Measurements from ENCODE around the gene VCAN. TPM values are rescaled to one million over a fixed set of nuclear protein-coding genes. Genes with fewer than 3 reads are reported as not detected.

The VCAN gene
- total RNA-seq, 2 experiments from 2014 or later = under 0.01 TPM; not detected in 1

- POLR2A ChIA-PET = interaction anchor here (1.1 to 1.2 kb wide), 2 partner anchors 11 to 13 kb away, joined by 3 read pairs; no protein-coding TSS in a partner anchor
- no peak overlapping the region for H3K27ac ChIP-seq (ENCODE audit: low read depth, low read length, poor library complexity, severe bottlenecking)
- H4K20me1 ChIP-seq (ENCODE audit: insufficient read depth, low read length) = no peaks in the 10 kb centered on the region
- no peak for DNase-seq (ENCODE audit: low spot score)
- no peak overlapping the region for H2AFZ ChIP-seq (ENCODE audit: low read length)
- no peaks in the 10 kb centered on the region for H3K79me2 ChIP-seq (ENCODE audit: insufficient read depth, low read depth, low read length)
- CTCF ChIA-PET (ENCODE audit: unreplicated experiment) = no interaction called here
- no peaks in the 10 kb centered on the region for H3K4me1 ChIP-seq (ENCODE audit: insufficient read depth, low read length, poor library complexity, severe bottlenecking)
- intact Hi-C loops (cut with micrococcal nuclease; ENCODE audit: unreplicated experiment) = no loop called here
- no peak for TF ChIP-seq CTCF (conservative IDR thresholded peaks at IDR 0.05; ENCODE audit: low read length)
- no peak overlapping the region for H3K4me2 ChIP-seq (ENCODE audit: low read length)
- no TSS peak for BruUV-seq (replicated peaks)
- H3K4me3 ChIP-seq (ENCODE audit: low read depth, low read length, poor library complexity, severe bottlenecking) = no peak overlapping the region
- H3K9me3 ChIP-seq (ENCODE audit: low read length) = no peaks in the 10 kb centered on the region
- H3K9me2 ChIP-seq (ENCODE audit: insufficient read depth, low read length) = no peaks in the 10 kb centered on the region
- no peaks in the 10 kb centered on the region for H3K36me3 ChIP-seq (ENCODE audit: insufficient read depth, low read length)
Observed at GRCh38 chr5:83488821-83489220, 17.3 kb downstream of the VCAN start.

GRCh38 chr5:83490203-83490602 lies 18.7 kb downstream of the VCAN start:
- H3K27ac ChIP-seq (ENCODE audit: low read depth, low read length, poor library complexity, severe bottlenecking) = no peak overlapping the region
- BruUV-seq (replicated peaks) = no TSS peak
- POLR2A ChIA-PET = no interaction called here
- CTCF ChIA-PET (ENCODE audit: unreplicated experiment) = no interaction called here
- no peak overlapping the region for H3K4me3 ChIP-seq (ENCODE audit: low read depth, low read length, poor library complexity, severe bottlenecking)
- H3K4me2 ChIP-seq (ENCODE audit: low read length) = no peak overlapping the region
- DNase-seq (ENCODE audit: low spot score) = no peak
- intact Hi-C loops (cut with micrococcal nuclease; ENCODE audit: unreplicated experiment) = no loop called here
- no peaks in the 10 kb centered on the region for H3K79me2 ChIP-seq (ENCODE audit: insufficient read depth, low read depth, low read length)
- H3K36me3 ChIP-seq (ENCODE audit: insufficient read depth, low read length) = no peaks in the 10 kb centered on the region
- H3K4me1 ChIP-seq (ENCODE audit: insufficient read depth, low read length, poor library complexity, severe bottlenecking) = no peaks in the 10 kb centered on the region
- H3K9me2 ChIP-seq (ENCODE audit: insufficient read depth, low read length) = no peaks in the 10 kb centered on the region
- H4K20me1 ChIP-seq (ENCODE audit: insufficient read depth, low read length) = no peaks in the 10 kb centered on the region
- H3K9me3 ChIP-seq (ENCODE audit: low read length) = no peaks in the 10 kb centered on the region
- H2AFZ ChIP-seq (ENCODE audit: low read length) = no peak overlapping the region
- no peak for TF ChIP-seq CTCF (conservative IDR thresholded peaks at IDR 0.05; ENCODE audit: low read length)
- no peak for TF ChIP-seq EZH2phosphoT487 (IDR thresholded peaks at IDR 0.05; ENCODE audit: borderline replicate concordance, low read depth, low read length)

GRCh38 chr5:83492331-83492730 lies 20.8 kb downstream of the VCAN start:
- Histone ChIP-seq H3K4me2 (ENCODE audit: low read length) (no peak overlapping the region), H3K4me1 (ENCODE audit: insufficient read depth, low read length, poor library complexity, severe bottlenecking) (no peaks in the 10 kb centered on the region), H3K79me2 (ENCODE audit: insufficient read depth, low read depth, low read length) (no peaks in the 10 kb centered on the region), H3K4me3 (ENCODE audit: low read depth, low read length, poor library complexity, severe bottlenecking) (no peak overlapping the region), H3K9me2 (ENCODE audit: insufficient read depth, low read length) (no peaks in the 10 kb centered on the region), H4K20me1 (ENCODE audit: insufficient read depth, low read length) (no peaks in the 10 kb centered on the region), H3K27ac (ENCODE audit: low read depth, low read length, poor library complexity, severe bottlenecking) (no peak overlapping the region), H3K36me3 (ENCODE audit: insufficient read depth, low read length) (no peaks in the 10 kb centered on the region), H3K9me3 (ENCODE audit: low read length) (no peaks in the 10 kb centered on the region), H2AFZ (ENCODE audit: low read length) (no peak overlapping the region)
- ChIA-PET CTCF (ENCODE audit: unreplicated experiment) (no interaction called here), POLR2A (no interaction called here)
- TF ChIP-seq EZH2phosphoT487 (IDR thresholded peaks at IDR 0.05; ENCODE audit: borderline replicate concordance, low read depth, low read length) (no peak), CTCF (conservative IDR thresholded peaks at IDR 0.05; ENCODE audit: low read length) (no peak)
- BruUV-seq (replicated peaks) = no TSS peak
- intact Hi-C loops (cut with micrococcal nuclease; ENCODE audit: unreplicated experiment) = no loop called here
- DNase-seq (ENCODE audit: low spot score) = no peak
